Testis (tissue), 2 donors: ENCODE data around the gene TLE3.

Experiments
- POLR2A ChIP-seq: fragments of 450-650 bp; IDR thresholded peaks from one replicate; pipeline ENCODE4 v1.6.1; 2017; ENCODE audit warnings: antibody characterized with exemption, mild to moderate bottlenecking, moderate library complexity
- TF ChIP-seq, protein P1 (sequence below), 3 experiments: fragments of 450-650 bp in 2 of 3; fragments of 200-600 bp in 1 of 3; sonication (generic) in 1 of 3; IDR thresholded peaks; one replicate each; pipeline ENCODE4 v1.5.1; 2016 to 2019; ENCODE audit warnings: antibody characterized with exemption in 3 of 3, mild to moderate bottlenecking in 2 of 3, moderate library complexity in 1 of 3

DNA sequence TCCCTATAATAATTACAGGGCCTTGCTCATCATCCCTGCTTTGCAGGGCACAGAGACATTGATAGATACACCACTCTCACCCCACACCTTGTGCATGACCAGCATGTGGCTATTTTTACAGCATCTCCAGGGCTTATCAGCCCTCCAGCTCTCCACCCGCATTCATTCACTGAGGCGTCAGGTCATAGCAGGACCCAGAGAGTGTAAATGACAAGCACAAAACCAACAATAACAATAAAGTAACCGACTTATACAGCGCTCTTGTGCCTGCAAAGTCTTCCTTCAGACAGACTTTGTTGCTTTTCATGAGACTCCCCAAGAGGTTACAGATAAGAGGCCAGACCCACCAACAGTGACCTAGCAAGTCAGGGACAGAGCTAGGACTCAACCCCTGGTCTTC lies 80.7 kb downstream of the TLE3 start:
- TF ChIP-seq POLR2A: no peak
- TF ChIP-seq, protein P1, sequence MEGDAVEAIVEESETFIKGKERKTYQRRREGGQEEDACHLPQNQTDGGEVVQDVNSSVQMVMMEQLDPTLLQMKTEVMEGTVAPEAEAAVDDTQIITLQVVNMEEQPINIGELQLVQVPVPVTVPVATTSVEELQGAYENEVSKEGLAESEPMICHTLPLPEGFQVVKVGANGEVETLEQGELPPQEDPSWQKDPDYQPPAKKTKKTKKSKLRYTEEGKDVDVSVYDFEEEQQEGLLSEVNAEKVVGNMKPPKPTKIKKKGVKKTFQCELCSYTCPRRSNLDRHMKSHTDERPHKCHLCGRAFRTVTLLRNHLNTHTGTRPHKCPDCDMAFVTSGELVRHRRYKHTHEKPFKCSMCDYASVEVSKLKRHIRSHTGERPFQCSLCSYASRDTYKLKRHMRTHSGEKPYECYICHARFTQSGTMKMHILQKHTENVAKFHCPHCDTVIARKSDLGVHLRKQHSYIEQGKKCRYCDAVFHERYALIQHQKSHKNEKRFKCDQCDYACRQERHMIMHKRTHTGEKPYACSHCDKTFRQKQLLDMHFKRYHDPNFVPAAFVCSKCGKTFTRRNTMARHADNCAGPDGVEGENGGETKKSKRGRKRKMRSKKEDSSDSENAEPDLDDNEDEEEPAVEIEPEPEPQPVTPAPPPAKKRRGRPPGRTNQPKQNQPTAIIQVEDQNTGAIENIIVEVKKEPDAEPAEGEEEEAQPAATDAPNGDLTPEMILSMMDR (IDR thresholded peaks at IDR 0.05): no peak
